OCI-LY1 (cell line): Measurements from ENCODE around the gene FKRP.

Experiments used
- EZH2 ChIP-seq: fragments of 200-600 bp; sonication (generic), shearing (Covaris generic); IDR thresholded peaks from 2 replicates; pipeline ENCODE4 v1.8.0; 2017; ENCODE audit warnings: borderline replicate concordance, mixed run types, mild to moderate bottlenecking, antibody characterized with exemption, low read length, moderate library complexity, mixed read lengths
- TF ChIP-seq, protein P1 (sequence below): fragments of 200-600 bp; sonication (generic), shearing (Covaris generic); IDR thresholded peaks from 2 replicates; pipeline ENCODE4 v1.5.1; 2017; ENCODE audit warnings: mild to moderate bottlenecking, antibody characterized with exemption, low read length, moderate library complexity, mixed read lengths

DNA sequence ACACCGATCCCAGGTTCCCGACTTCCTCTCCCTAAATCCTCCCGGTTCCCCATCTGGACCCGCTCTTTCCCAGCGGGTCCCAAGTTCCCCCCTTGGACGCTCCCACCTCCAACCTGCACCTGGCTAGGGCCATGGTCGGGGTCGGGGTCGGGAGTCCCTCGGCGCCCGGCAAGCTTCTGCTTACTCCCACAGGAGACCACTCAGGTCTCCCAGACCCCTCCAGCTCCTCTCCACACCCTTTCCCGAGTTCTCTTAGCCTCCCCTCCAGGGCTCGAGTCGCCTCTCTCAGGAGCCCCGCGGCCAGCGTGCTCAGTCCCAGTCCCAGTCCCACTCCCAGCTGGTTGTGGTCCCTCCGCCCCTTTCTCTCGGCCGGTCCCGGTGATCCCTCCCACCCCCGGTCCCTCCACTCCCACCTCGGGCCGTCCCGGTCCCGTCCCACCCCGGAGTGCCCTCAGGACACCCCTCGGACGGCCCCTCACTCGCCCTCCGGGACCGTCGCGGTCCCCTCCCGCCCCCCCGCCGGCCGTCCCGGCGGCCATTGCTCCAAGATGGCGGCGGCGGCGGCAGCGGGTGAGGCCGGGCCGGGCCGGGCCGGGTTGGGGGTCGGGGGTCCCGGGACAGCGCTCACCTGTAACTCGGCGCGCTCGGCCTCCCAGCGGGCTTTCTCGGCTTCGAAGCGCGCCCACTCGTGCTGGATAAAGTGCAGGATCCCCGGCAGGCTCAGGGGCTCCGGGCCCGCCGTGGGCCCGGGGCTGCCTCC, at the start of gene FKRP:
- TF ChIP-seq, protein P1, sequence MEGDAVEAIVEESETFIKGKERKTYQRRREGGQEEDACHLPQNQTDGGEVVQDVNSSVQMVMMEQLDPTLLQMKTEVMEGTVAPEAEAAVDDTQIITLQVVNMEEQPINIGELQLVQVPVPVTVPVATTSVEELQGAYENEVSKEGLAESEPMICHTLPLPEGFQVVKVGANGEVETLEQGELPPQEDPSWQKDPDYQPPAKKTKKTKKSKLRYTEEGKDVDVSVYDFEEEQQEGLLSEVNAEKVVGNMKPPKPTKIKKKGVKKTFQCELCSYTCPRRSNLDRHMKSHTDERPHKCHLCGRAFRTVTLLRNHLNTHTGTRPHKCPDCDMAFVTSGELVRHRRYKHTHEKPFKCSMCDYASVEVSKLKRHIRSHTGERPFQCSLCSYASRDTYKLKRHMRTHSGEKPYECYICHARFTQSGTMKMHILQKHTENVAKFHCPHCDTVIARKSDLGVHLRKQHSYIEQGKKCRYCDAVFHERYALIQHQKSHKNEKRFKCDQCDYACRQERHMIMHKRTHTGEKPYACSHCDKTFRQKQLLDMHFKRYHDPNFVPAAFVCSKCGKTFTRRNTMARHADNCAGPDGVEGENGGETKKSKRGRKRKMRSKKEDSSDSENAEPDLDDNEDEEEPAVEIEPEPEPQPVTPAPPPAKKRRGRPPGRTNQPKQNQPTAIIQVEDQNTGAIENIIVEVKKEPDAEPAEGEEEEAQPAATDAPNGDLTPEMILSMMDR = no peak
- no peak for TF ChIP-seq EZH2
